KMS-11 (cell line): Measurements from ENCODE around the gene RPL3.

Source experiments
- H2AFZ ChIP-seq: fragments of 200-600 bp; sonication (generic); 2 replicates; pipeline ENCODE4 v1.6.1; 2016; ENCODE audit warnings: antibody characterized with exemption, mixed run types, low read depth
- H3K27ac ChIP-seq: fragments of 200-600 bp; sonication (generic); 2 replicates; pipeline ENCODE4 v1.6.1; 2016; ENCODE audit warnings: mild to moderate bottlenecking, mixed run types
- H3K27me3 ChIP-seq: fragments of 200-600 bp; sonication (generic); 2 replicates; pipeline ENCODE4 v1.6.1; 2017; ENCODE audit warnings: mild to moderate bottlenecking, low read depth, mixed run types, moderate library complexity; ENCODE audit not compliant: insufficient read depth
- H3K36me3 ChIP-seq: fragments of 200-600 bp; sonication (generic); 2 replicates; pipeline ENCODE4 v1.6.1; 2017; ENCODE audit warnings: mild to moderate bottlenecking, mixed run types; ENCODE audit not compliant: insufficient read depth
- H3K4me1 ChIP-seq: fragments of 200-600 bp; sonication (generic); 2 replicates; pipeline ENCODE4 v1.6.1; 2016; ENCODE audit warnings: mild to moderate bottlenecking, low read depth, mixed run types; ENCODE audit not compliant: poor library complexity, severe bottlenecking
- H3K4me2 ChIP-seq: fragments of 200-600 bp; sonication (generic); 2 replicates; pipeline ENCODE4 v1.7.0; 2016; ENCODE audit warnings: mild to moderate bottlenecking, mixed run types
- H3K4me3 ChIP-seq: fragments of 200-600 bp; sonication (generic); IDR thresholded peaks from 2 replicates; pipeline ENCODE4 v1.6.1; 2017; ENCODE audit warnings: low read depth, low read length, mixed read lengths; ENCODE audit not compliant: insufficient read depth
- H3K79me2 ChIP-seq: fragments of 200-600 bp; sonication (generic); 2 replicates; pipeline ENCODE4 v1.6.1; 2016; ENCODE audit warnings: low read depth, mixed run types; ENCODE audit not compliant: insufficient read depth
- H3K9ac ChIP-seq: fragments of 200-600 bp; sonication (generic); 2 replicates; pipeline ENCODE4 v1.6.1; 2016; ENCODE audit warnings: mild to moderate bottlenecking, mixed run types
- H4K20me1 ChIP-seq: fragments of 200-600 bp; sonication (generic); 2 replicates; pipeline ENCODE4 v1.6.1; 2016; ENCODE audit warnings: mild to moderate bottlenecking, mixed run types; ENCODE audit not compliant: insufficient read depth
- CTCF ChIP-seq: fragments of 200-600 bp; sonication (generic); conservative IDR thresholded peaks from 2 replicates; pipeline ENCODE4 v1.6.1; 2017; ENCODE audit warnings: low read depth, mild to moderate bottlenecking, antibody characterized with exemption, low read length, moderate library complexity, mixed read lengths

Gene RPL3

GRCh38 chr22:39362271-39362670, 42.8 kb upstream of the RPL3 start:
- Histone ChIP-seq H3K27ac (no peak overlapping the region), H2AFZ (no peak overlapping the region), H3K4me2 (no peak overlapping the region), H3K27me3 (no peaks in the 10 kb centered on the region), H3K79me2 (no peaks in the 10 kb centered on the region), H3K9ac (no peak overlapping the region), H3K4me3 (no peak overlapping the region), H3K4me1 (no peaks in the 10 kb centered on the region), H3K36me3 (no peaks in the 10 kb centered on the region), H4K20me1 (no peaks in the 10 kb centered on the region)
- no peak for TF ChIP-seq CTCF

GRCh38 chr22:39361496-39361895, 42.1 kb upstream of the RPL3 start:
- Histone ChIP-seq H3K9ac (no peak overlapping the region), H3K4me1 (no peaks in the 10 kb centered on the region), H3K4me3 (no peak overlapping the region), H3K36me3 (no peaks in the 10 kb centered on the region), H3K27ac (no peak overlapping the region), H2AFZ (no peak overlapping the region), H3K4me2 (no peak overlapping the region), H3K27me3 (no peaks in the 10 kb centered on the region), H3K79me2 (no peaks in the 10 kb centered on the region), H4K20me1 (no peaks in the 10 kb centered on the region)
- no peak for TF ChIP-seq CTCF

- Histone ChIP-seq H3K36me3 (no peaks in the 10 kb centered on the region), H4K20me1 (no peaks in the 10 kb centered on the region), H3K4me3 (no peak overlapping the region), H3K27ac (no peak overlapping the region), H3K27me3 (no peaks in the 10 kb centered on the region), H3K4me1 (no peaks in the 10 kb centered on the region), H3K9ac (no peak overlapping the region), H3K4me2 (no peak overlapping the region), H2AFZ (no peak overlapping the region), H3K79me2 (no peaks in the 10 kb centered on the region)
- TF ChIP-seq CTCF, result no peak
Observed at GRCh38 chr22:39360674-39361413, 41.4 kb upstream of the RPL3 start.

- Histone ChIP-seq H4K20me1 (no peaks in the 10 kb centered on the region), H3K79me2 (no peaks in the 10 kb centered on the region), H3K4me1 (no peaks in the 10 kb centered on the region), H3K27ac (no peak overlapping the region), H3K27me3 (no peaks in the 10 kb centered on the region), H3K9ac (no peak overlapping the region), H3K36me3 (no peaks in the 10 kb centered on the region), H2AFZ (no peak overlapping the region), H3K4me3 (no peak overlapping the region), H3K4me2 (no peak overlapping the region)
- no peak for TF ChIP-seq CTCF
Observed at GRCh38 chr22:39360242-39360641, 40.8 kb upstream of the RPL3 start.
